ENCODE results near the gene ZNF672.
"Not testable (repeated sequence)": the region's sequence is repeated elsewhere in the genome, so short reads cannot be mapped to it uniquely, and the experiment has no call there.

The ZNF672 gene

GRCh38 chr1:248886237-248886895 lies 48.3 kb downstream of the ZNF672 start:
- no peak for DNase-seq (ENCODE audit: low read depth in 3 of 3)

GRCh38 chr1:248889914-248890243 lies 51.9 kb downstream of the ZNF672 start:
- not testable (repeated sequence) for DNase-seq (ENCODE audit: low read depth in 3 of 3)

GRCh38 chr1:248890549-248891498 lies 52.8 kb downstream of the ZNF672 start:
- no peak for DNase-seq (ENCODE audit: low read depth in 3 of 3)

DNA sequence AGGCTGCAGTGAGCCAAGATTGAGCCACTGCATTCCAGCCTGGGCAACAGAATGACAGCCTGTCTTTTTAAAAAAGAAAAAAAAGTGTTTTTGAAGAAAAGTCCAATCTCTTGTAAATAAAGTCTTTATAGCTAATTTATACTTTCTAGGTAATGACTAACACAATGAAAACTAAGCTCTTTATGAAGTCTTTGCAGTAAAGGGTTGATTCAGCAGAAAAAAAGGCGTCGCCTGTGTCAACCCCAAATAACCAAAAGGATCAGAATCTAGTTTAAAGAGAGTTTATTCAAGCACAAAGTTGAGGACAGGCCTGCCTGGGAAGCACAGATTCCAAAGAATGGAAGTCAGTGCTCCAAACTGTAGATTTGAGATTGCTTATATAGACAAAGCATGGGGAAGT lies 53.7 kb downstream of the ZNF672 start:
- DNase-seq (ENCODE audit: low read depth in 3 of 3) = no peak

GRCh38 chr1:248892590-248892989 lies 54.6 kb downstream of the ZNF672 start:
- DNase-seq (ENCODE audit: low read depth in 3 of 3) = no peak

DNA sequence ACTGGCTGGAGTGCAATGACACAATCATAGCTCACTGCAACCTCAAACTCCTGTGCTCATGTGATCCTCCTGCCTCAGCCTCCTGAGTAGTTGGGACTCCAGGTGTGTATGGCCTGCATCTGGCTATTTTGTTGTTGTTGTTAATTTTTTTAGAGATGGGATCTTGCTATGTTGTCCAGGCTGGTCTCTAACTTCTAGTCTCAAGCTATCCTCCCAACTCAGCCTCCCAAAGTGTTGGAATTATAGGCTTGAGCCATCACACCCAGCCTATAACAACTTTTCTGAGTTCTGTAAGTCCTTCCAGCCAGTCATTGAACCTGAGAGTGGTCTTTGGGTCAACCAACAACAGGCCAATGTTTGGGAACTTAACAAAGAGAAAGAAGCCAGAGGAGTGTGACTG lies 56.8 kb downstream of the ZNF672 start:
- no peak for DNase-seq (ENCODE audit: low read depth in 3 of 3)

- DNase-seq (ENCODE audit: low read depth in 3 of 3) = no peak
Observed at GRCh38 chr1:248897412-248898337, 59.7 kb downstream of the ZNF672 start.

Measured in stimulated activated CD4-positive, alpha-beta T cell treated with anti-CD3 and anti-CD28 coated beads, TNF-alpha, amount 100 ng/mL, for 24 hours (primary cell).